ENCODE results near the gene MRAS. TPM values are rescaled to one million over a fixed set of nuclear protein-coding genes. Genes with fewer than 3 reads are reported as not detected.

The MRAS gene
- total RNA-seq, 1 experiment from 2014 or later: 0.77 TPM

GRCh38 chr3:138307899-138308298, 40.5 kb upstream of the MRAS start:
- no peaks in the 10 kb centered on the region for H3K36me3 ChIP-seq (ENCODE audit: insufficient read depth, low read length, poor library complexity, severe bottlenecking)
- H3K27ac ChIP-seq (ENCODE audit: low read depth, low read length, poor library complexity, severe bottlenecking): no peak overlapping the region
- peaks cover 7% of the 10 kb centered on the region for H3K9me3 ChIP-seq (ENCODE audit: low read depth, low read length, poor library complexity, severe bottlenecking)
- no peak overlapping the region for H3K4me3 ChIP-seq (ENCODE audit: low read depth, low read length, poor library complexity, severe bottlenecking)
- no peak for DNase-seq (ENCODE audit: low spot score)
- no peaks in the 10 kb centered on the region for H3K4me1 ChIP-seq (ENCODE audit: insufficient read depth, low read length, poor library complexity, severe bottlenecking)
- H3K27me3 ChIP-seq (replicated peaks; ENCODE audit: insufficient read depth, low read depth, low read length, poor library complexity): peaks cover 26% of the 10 kb centered on the region
- BruUV-seq (replicated peaks): no TSS peak
- intact Hi-C loops (cut with micrococcal nuclease; ENCODE audit: unreplicated experiment): no loop called here
- CTCF ChIA-PET: no interaction called here
- TF ChIP-seq EZH2 (IDR thresholded peaks at IDR 0.05; ENCODE audit: borderline replicate concordance, low read depth, low read length, poor library complexity, severe bottlenecking): no peak
- TF ChIP-seq, protein P1, sequence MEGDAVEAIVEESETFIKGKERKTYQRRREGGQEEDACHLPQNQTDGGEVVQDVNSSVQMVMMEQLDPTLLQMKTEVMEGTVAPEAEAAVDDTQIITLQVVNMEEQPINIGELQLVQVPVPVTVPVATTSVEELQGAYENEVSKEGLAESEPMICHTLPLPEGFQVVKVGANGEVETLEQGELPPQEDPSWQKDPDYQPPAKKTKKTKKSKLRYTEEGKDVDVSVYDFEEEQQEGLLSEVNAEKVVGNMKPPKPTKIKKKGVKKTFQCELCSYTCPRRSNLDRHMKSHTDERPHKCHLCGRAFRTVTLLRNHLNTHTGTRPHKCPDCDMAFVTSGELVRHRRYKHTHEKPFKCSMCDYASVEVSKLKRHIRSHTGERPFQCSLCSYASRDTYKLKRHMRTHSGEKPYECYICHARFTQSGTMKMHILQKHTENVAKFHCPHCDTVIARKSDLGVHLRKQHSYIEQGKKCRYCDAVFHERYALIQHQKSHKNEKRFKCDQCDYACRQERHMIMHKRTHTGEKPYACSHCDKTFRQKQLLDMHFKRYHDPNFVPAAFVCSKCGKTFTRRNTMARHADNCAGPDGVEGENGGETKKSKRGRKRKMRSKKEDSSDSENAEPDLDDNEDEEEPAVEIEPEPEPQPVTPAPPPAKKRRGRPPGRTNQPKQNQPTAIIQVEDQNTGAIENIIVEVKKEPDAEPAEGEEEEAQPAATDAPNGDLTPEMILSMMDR (conservative IDR thresholded peaks at IDR 0.05; ENCODE audit: low read depth, low read length): no peak
- POLR2A ChIA-PET (ENCODE audit: low non-redundant PET): no interaction called here

DNA sequence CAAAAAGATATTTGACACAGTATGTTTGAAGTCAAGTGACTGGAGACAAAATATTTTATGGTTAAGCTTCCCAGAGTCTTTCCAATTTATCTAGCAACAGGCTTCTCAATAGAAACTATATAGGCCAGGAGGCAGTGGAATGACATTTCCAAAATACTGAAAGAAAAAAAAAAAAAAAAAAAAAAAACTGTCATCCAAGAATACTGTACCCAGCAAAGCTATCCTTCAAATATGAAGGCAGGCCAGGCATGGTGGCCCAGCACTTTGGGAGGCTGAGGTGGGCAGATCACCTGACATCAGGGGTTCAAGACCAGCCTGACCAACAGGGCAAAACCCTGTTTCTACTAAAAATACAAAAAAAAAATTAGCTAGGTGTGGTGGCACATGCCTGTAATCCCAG, 39.6 kb upstream of the MRAS start:
- Histone ChIP-seq H3K9me3 (ENCODE audit: low read depth, low read length, poor library complexity, severe bottlenecking) (peaks cover 7% of the 10 kb centered on the region), H3K4me1 (ENCODE audit: insufficient read depth, low read length, poor library complexity, severe bottlenecking) (no peaks in the 10 kb centered on the region), H3K4me3 (ENCODE audit: low read depth, low read length, poor library complexity, severe bottlenecking) (no peak overlapping the region), H3K27me3 (replicated peaks; ENCODE audit: insufficient read depth, low read depth, low read length, poor library complexity) (peaks cover 26% of the 10 kb centered on the region), H3K36me3 (ENCODE audit: insufficient read depth, low read length, poor library complexity, severe bottlenecking) (no peaks in the 10 kb centered on the region), H3K27ac (ENCODE audit: low read depth, low read length, poor library complexity, severe bottlenecking) (no peak overlapping the region)
- TF ChIP-seq EZH2 (IDR thresholded peaks at IDR 0.05; ENCODE audit: borderline replicate concordance, low read depth, low read length, poor library complexity, severe bottlenecking): no peak
- TF ChIP-seq, protein P1 (conservative IDR thresholded peaks at IDR 0.05; ENCODE audit: low read depth, low read length): no peak
- ChIA-PET POLR2A (ENCODE audit: low non-redundant PET) (no interaction called here), CTCF (no interaction called here)
- no peak for DNase-seq (ENCODE audit: low spot score)
- no TSS peak for BruUV-seq (replicated peaks)
- intact Hi-C loops (cut with micrococcal nuclease; ENCODE audit: unreplicated experiment): no loop called here

GRCh38 chr3:138310494-138310893, 37.9 kb upstream of the MRAS start:
- Histone ChIP-seq H3K27me3 (replicated peaks; ENCODE audit: insufficient read depth, low read depth, low read length, poor library complexity) (peaks cover 26% of the 10 kb centered on the region), H3K27ac (ENCODE audit: low read depth, low read length, poor library complexity, severe bottlenecking) (no peak overlapping the region)

More at GRCh38 chr3:138310494-138310893, 37.9 kb upstream of the MRAS start:
- no peaks in the 10 kb centered on the region for H3K4me1 ChIP-seq (ENCODE audit: insufficient read depth, low read length, poor library complexity, severe bottlenecking)
- TF ChIP-seq, protein P1 (conservative IDR thresholded peaks at IDR 0.05; ENCODE audit: low read depth, low read length): no peak
- TF ChIP-seq EZH2 (IDR thresholded peaks at IDR 0.05; ENCODE audit: borderline replicate concordance, low read depth, low read length, poor library complexity, severe bottlenecking): no peak
- no peak overlapping the region for H3K4me3 ChIP-seq (ENCODE audit: low read depth, low read length, poor library complexity, severe bottlenecking)
- POLR2A ChIA-PET (ENCODE audit: low non-redundant PET): no interaction called here
- CTCF ChIA-PET: no interaction called here
- no TSS peak for BruUV-seq (replicated peaks)
- intact Hi-C loops (cut with micrococcal nuclease; ENCODE audit: unreplicated experiment): no loop called here
- H3K36me3 ChIP-seq (ENCODE audit: insufficient read depth, low read length, poor library complexity, severe bottlenecking): no peaks in the 10 kb centered on the region
- peaks cover 7% of the 10 kb centered on the region for H3K9me3 ChIP-seq (ENCODE audit: low read depth, low read length, poor library complexity, severe bottlenecking)
- DNase-seq (ENCODE audit: low spot score): no peak

Data from A673 (cell line).